Measurements from ENCODE around the gene RALGAPA2.

The RALGAPA2 gene

DNA sequence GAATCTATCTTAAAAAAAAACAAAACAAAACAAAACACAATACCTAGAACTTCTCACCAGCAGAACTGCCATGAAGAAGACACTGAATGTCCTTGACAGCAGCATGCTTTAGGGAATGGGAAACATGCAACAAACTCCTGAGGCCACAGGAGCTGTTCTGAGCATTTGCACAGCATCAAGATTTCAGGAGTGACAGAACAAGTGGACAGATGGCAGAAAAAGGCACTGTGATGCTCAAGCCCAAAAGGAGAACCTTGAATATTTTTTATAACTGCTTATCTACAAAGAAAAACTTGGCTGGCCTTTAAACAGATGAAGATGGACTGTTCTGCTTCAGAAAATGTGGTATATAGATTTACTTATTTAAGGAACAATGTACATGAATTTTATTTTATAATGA, 158.9 kb downstream of the RALGAPA2 start:
- in situ Hi-C loops (cut with MboI; ENCODE audit: low sequenced_read_pairs, unreplicated experiment): loop anchor here (25.0 kb wide), 1 partner anchor 466 kb away; no protein-coding TSS in a partner anchor
- DNase-seq (ENCODE audit: low spot score): no peak
- TF ChIP-seq, protein P1, sequence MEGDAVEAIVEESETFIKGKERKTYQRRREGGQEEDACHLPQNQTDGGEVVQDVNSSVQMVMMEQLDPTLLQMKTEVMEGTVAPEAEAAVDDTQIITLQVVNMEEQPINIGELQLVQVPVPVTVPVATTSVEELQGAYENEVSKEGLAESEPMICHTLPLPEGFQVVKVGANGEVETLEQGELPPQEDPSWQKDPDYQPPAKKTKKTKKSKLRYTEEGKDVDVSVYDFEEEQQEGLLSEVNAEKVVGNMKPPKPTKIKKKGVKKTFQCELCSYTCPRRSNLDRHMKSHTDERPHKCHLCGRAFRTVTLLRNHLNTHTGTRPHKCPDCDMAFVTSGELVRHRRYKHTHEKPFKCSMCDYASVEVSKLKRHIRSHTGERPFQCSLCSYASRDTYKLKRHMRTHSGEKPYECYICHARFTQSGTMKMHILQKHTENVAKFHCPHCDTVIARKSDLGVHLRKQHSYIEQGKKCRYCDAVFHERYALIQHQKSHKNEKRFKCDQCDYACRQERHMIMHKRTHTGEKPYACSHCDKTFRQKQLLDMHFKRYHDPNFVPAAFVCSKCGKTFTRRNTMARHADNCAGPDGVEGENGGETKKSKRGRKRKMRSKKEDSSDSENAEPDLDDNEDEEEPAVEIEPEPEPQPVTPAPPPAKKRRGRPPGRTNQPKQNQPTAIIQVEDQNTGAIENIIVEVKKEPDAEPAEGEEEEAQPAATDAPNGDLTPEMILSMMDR (IDR thresholded peaks at IDR 0.05; ENCODE audit: borderline replicate concordance, control extremely low read depth, extremely low read depth, insufficient read depth, missing control alignments): no peak

DNA sequence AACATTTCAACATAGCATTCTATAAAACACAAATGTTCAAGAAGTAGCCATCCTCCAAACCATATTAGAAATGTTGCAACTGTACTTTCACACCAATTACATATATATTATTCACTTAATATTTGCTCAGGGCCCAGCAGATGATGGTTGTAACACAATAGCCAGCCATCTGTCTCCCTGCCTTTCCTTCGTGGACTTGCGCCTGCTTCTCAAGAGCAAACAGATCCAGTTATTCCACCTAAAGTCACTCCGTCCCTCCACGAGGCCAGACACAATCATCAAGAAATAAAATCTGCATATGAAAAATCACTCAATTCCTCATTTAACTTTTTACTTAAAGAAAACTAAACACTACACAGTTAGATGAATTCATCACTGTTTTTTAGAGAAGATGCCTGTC, 160.4 kb downstream of the RALGAPA2 start:
- in situ Hi-C loops (cut with MboI; ENCODE audit: low sequenced_read_pairs, unreplicated experiment): loop anchor here (25.0 kb wide), 1 partner anchor 465 kb away; no protein-coding TSS in a partner anchor
- DNase-seq (ENCODE audit: low spot score): no peak

DNA sequence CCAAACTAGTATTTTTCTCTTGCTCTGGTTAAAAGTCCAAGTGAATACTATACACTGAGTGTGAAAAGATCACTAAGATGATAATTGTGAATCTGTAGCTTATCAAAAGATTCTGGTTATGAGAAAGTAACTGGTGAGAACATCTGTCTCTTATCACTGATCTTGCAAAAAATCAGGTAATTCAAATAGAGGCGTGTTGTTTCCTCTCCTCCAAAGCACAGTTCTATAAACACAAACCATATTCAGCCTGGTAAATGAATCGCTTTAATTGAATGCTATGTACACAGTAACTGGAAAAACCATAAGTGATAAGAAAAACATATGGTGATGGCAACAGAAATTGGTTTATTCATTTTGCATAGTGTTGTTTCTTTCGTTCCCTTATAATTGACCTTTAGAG, 161.0 kb downstream of the RALGAPA2 start:
- in situ Hi-C loops (cut with MboI; ENCODE audit: low sequenced_read_pairs, unreplicated experiment): loop anchor here (25.0 kb wide), 1 partner anchor 464 kb away; no protein-coding TSS in a partner anchor
- no peak for DNase-seq (ENCODE audit: low spot score)
- TF ChIP-seq, protein P1 (IDR thresholded peaks at IDR 0.05; ENCODE audit: borderline replicate concordance, control extremely low read depth, extremely low read depth, insufficient read depth, missing control alignments): no peak

More for the DNA sequence above, 160.4 kb downstream of the RALGAPA2 start:
- TF ChIP-seq, protein P1 (IDR thresholded peaks at IDR 0.05; ENCODE audit: borderline replicate concordance, control extremely low read depth, extremely low read depth, insufficient read depth, missing control alignments): no peak

DNA sequence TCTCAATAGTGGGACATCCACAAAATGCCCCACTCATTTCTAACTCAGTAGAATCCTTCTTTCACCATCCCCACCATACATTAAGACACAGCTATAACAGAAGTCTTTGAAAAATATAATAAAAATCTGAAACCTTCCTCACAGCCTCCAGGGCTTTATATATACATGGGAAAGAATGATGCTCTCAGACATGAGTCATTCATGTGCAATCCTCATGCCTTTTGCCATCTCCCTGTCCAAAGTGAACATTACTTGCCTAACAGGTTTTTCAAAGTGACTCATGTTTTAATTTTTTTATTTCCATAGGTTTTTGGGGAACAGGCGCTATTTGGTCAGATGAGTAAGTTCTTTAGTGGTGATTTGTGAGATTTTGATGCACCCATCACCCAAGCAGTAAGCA, 162.7 kb downstream of the RALGAPA2 start:
- TF ChIP-seq, protein P1 (IDR thresholded peaks at IDR 0.05; ENCODE audit: borderline replicate concordance, control extremely low read depth, extremely low read depth, insufficient read depth, missing control alignments): no peak
- DNase-seq (ENCODE audit: low spot score): no peak
- in situ Hi-C loops (cut with MboI; ENCODE audit: low sequenced_read_pairs, unreplicated experiment): loop anchor here (25.0 kb wide), 1 partner anchor 462 kb away; no protein-coding TSS in a partner anchor

DNA sequence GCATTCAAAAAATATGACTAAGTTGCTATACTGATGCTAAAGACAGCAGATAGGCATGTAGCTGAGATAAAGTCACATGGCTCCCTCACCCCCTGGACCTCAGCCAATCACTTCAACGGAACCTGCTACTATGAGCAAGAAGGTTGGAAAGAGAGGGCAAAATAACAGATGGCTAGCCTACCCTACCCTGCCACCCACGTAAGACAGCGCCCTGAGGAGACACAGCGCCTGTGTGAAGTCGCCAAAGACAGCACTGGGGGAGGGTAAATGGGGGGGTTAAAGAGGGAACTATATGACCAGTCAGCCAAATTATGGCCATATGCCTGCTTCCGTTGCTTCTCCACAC, 163.2 kb downstream of the RALGAPA2 start:
- DNase-seq (ENCODE audit: low spot score): no peak
- TF ChIP-seq, protein P1 (IDR thresholded peaks at IDR 0.05; ENCODE audit: borderline replicate concordance, control extremely low read depth, extremely low read depth, insufficient read depth, missing control alignments): no peak
- in situ Hi-C loops (cut with MboI; ENCODE audit: low sequenced_read_pairs, unreplicated experiment): no loop called here

DNA sequence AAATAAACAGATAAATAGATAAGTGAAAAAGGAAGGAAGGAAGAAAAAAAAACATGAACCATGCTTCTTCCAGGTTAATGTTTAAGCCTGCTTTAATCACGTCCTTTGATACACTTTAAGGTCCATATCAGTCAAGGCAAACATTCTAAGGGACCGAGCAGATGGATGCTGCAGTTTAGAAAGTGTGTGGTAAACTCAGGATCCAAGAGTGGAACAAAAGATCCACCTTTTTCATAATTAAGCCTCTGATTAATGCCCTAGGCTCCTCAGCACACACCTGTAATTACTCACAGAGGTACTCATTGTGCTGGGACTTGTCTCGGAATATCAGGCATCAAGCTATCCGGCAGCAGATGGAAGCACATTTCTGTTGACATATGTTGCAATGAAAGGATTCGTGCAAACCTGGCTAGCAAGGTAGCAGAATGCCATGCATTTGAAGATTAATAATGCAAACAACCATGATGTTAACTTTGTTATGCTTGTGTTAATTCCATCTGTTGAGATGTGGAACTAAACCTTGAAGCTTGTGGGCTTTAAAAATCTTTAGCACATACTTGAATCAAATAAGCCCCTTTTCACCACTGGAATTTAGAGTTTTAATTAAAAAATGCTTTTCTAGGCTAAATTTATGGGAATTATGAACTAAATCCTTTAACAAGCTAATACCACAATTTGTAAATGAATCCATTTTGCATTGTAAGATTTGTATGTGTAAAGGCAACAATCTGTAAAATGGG, 163.7 kb downstream of the RALGAPA2 start:
- TF ChIP-seq, protein P1 (IDR thresholded peaks at IDR 0.05; ENCODE audit: borderline replicate concordance, control extremely low read depth, extremely low read depth, insufficient read depth, missing control alignments): no peak
- DNase-seq (ENCODE audit: low spot score): no peak
- in situ Hi-C loops (cut with MboI; ENCODE audit: low sequenced_read_pairs, unreplicated experiment): no loop called here
